Measurements from ENCODE around the gene CPS1. TPM values are rescaled to one million over a fixed set of nuclear protein-coding genes. Genes with fewer than 3 reads are reported as not detected.

The CPS1 gene
- total RNA-seq, 2 donors from 2014 or later: 12.5 to 31.2 TPM

- Mint-ChIP-seq H3K36me3 (ENCODE audit: low read depth) (no peaks in the 10 kb centered on the region), H3K27me3 (ENCODE audit: insufficient read depth) (no peaks in the 10 kb centered on the region), H3K9me3 (no peaks in the 10 kb centered on the region), H3K4me3 (no peak overlapping the region), H3K4me1 (peaks cover 8% of the 10 kb centered on the region), H3K27ac (no peak overlapping the region)
- H3K27ac ChIP-seq (ENCODE audit: low read depth, low read length): no peak overlapping the region
- H3K9me3 ChIP-seq (ENCODE audit: control insufficient read depth, low read length): no peaks in the 10 kb centered on the region
- no peak overlapping the region for H3K4me3 ChIP-seq (ENCODE audit: low read length)
- TF ChIP-seq CTCF (conservative IDR thresholded peaks at IDR 0.05): no peak
- no peaks in the 10 kb centered on the region for H3K36me3 ChIP-seq (ENCODE audit: control insufficient read depth, insufficient read depth, low read length)
- no peak for DNase-seq
- H3K9ac ChIP-seq (ENCODE audit: extremely low read depth, low read length, poor library complexity, severe bottlenecking): no peak overlapping the region
- H3K27me3 ChIP-seq (ENCODE audit: control insufficient read depth, insufficient read depth, low read length, poor library complexity, severe bottlenecking): no peaks in the 10 kb centered on the region
- no peaks in the 10 kb centered on the region for H3K4me1 ChIP-seq (ENCODE audit: control insufficient read depth, insufficient read depth, low read length)
Measured at GRCh38 chr2:210727549-210727948, 171.2 kb downstream of the CPS1 start.

Other genes with a start within 250 kb of the CPS1 start
- gene MYL1, start 241.4 kb upstream of the CPS1 start, total RNA-seq: not detected
- 10 to 100 TPM; 68.4 to 88.1 TPM for gene LANCL1, start 79.8 kb upstream of the CPS1 start, total RNA-seq

All from endodermal cell (in vitro differentiated cells).